ENCODE data around the gene ATP10A.

The ATP10A gene

GRCh38 chr15:25862071-25862471 lies 1.1 kb downstream of the ATP10A start:
- Histone ChIP-seq H2BK12ac (ENCODE audit: low read length) (no peak overlapping the region), H2BK120ac (ENCODE audit: insufficient read depth, low read length, poor library complexity) (no peak overlapping the region), H3K4ac (ENCODE audit: low read depth, low read length) (no peak overlapping the region), H3K4me3 (ENCODE audit: low read depth, low read length) (no peak overlapping the region), H3K23ac (ENCODE audit: low read length) (no peak overlapping the region), H2AFZ (ENCODE audit: insufficient read depth, low read length, poor library complexity) (no peak overlapping the region), H3K14ac (ENCODE audit: low read length) (no peak overlapping the region), H4K12ac (ENCODE audit: low read depth, low read length) (no peak overlapping the region), H3K27me3 (ENCODE audit: insufficient read depth, low read length) (peaks cover 33% of the 10 kb centered on the region), H2AK5ac (ENCODE audit: low read length) (no peak overlapping the region), H2BK5ac (ENCODE audit: low read depth, low read length, poor library complexity) (no peak overlapping the region), H3K79me1 (ENCODE audit: low read length) (no peaks in the 10 kb centered on the region), H3K4me2 (ENCODE audit: low read length) (peak overlapping the region; percentile 79), H4K8ac (ENCODE audit: low read depth, low read length) (no peak overlapping the region), H3K36me3 (ENCODE audit: control insufficient read depth in 1 of 2, insufficient read depth in 2 of 2, low read length in 2 of 2) (no peaks in the 10 kb centered on the region), H3K4me1 (ENCODE audit: control insufficient read depth in 1 of 2, insufficient read depth in 2 of 2, low read length in 2 of 2) (peaks cover 0 to 9% of the 10 kb centered on the region in 2 experiments), H3K79me2 (ENCODE audit: control insufficient read depth, insufficient read depth, low read length, poor library complexity) (no peaks in the 10 kb centered on the region), H3K27ac (ENCODE audit: low read depth, low read length) (no peak overlapping the region), H3K9ac (ENCODE audit: low read length) (no peak overlapping the region), H3K9me3 (ENCODE audit: insufficient read depth, low read depth, low read length) (peaks cover 3% of the 10 kb centered on the region), H3K18ac (ENCODE audit: low read length) (no peak overlapping the region), H4K91ac (ENCODE audit: low read depth, low read length) (no peak overlapping the region)
- no CpG with 5 or more reads among the region's 19 CpGs for WGBS (ENCODE audit: extremely low coverage, insufficient coverage, insufficient read length)
- DNase-seq = no peak

GRCh38 chr15:25860885-25861866 lies 2.0 kb downstream of the ATP10A start:
- H3K27ac ChIP-seq (ENCODE audit: low read depth, low read length) = no peak overlapping the region
- no peak overlapping the region for H4K12ac ChIP-seq (ENCODE audit: low read depth, low read length)
- H3K27me3 ChIP-seq (ENCODE audit: insufficient read depth, low read length) = peaks cover 33% of the 10 kb centered on the region
- no peak overlapping the region for H2BK120ac ChIP-seq (ENCODE audit: insufficient read depth, low read length, poor library complexity)
- H3K18ac ChIP-seq (ENCODE audit: low read length) = no peak overlapping the region
- no peaks in the 10 kb centered on the region for H3K79me2 ChIP-seq (ENCODE audit: control insufficient read depth, insufficient read depth, low read length, poor library complexity)
- H4K91ac ChIP-seq (ENCODE audit: low read depth, low read length) = no peak overlapping the region
- no peak overlapping the region for H4K8ac ChIP-seq (ENCODE audit: low read depth, low read length)
- WGBS (ENCODE audit: extremely low coverage, insufficient coverage, insufficient read length) = no CpG with 5 or more reads among the region's 20 CpGs
- no peak overlapping the region for H3K14ac ChIP-seq (ENCODE audit: low read length)
- H3K9me3 ChIP-seq (ENCODE audit: insufficient read depth, low read depth, low read length) = peaks cover 3% of the 10 kb centered on the region
- H2AFZ ChIP-seq (ENCODE audit: insufficient read depth, low read length, poor library complexity) = no peak overlapping the region
- H2BK5ac ChIP-seq (ENCODE audit: low read depth, low read length, poor library complexity) = no peak overlapping the region
- DNase-seq = no peak
- H2AK5ac ChIP-seq (ENCODE audit: low read length) = no peak overlapping the region
- H3K9ac ChIP-seq (ENCODE audit: low read length) = no peak overlapping the region
- no peak overlapping the region for H3K4ac ChIP-seq (ENCODE audit: low read depth, low read length)
- H3K79me1 ChIP-seq (ENCODE audit: low read length) = no peaks in the 10 kb centered on the region
- H3K36me3 ChIP-seq (ENCODE audit: control insufficient read depth in 1 of 2, insufficient read depth in 2 of 2, low read length in 2 of 2) = no peaks in the 10 kb centered on the region
- no peak overlapping the region for H2BK12ac ChIP-seq (ENCODE audit: low read length)
- no peak overlapping the region for H3K4me3 ChIP-seq (ENCODE audit: low read depth, low read length)
- H3K4me1 ChIP-seq (ENCODE audit: control insufficient read depth in 1 of 2, insufficient read depth in 2 of 2, low read length in 2 of 2) = peaks cover 0 to 9% of the 10 kb centered on the region in 2 experiments
- no peak overlapping the region for H3K4me2 ChIP-seq (ENCODE audit: low read length)
- no peak overlapping the region for H3K23ac ChIP-seq (ENCODE audit: low read length)

GRCh38 chr15:25859838-25860645 lies 3.1 kb downstream of the ATP10A start:
- Histone ChIP-seq H3K4me2 (ENCODE audit: low read length) (no peak overlapping the region), H3K4me3 (ENCODE audit: low read depth, low read length) (peak overlapping the region; percentile 16), H3K9ac (ENCODE audit: low read length) (no peak overlapping the region), H3K23ac (ENCODE audit: low read length) (no peak overlapping the region), H4K8ac (ENCODE audit: low read depth, low read length) (no peak overlapping the region), H2AFZ (ENCODE audit: insufficient read depth, low read length, poor library complexity) (no peak overlapping the region), H2AK5ac (ENCODE audit: low read length) (no peak overlapping the region), H2BK5ac (ENCODE audit: low read depth, low read length, poor library complexity) (no peak overlapping the region), H3K79me1 (ENCODE audit: low read length) (no peaks in the 10 kb centered on the region), H3K79me2 (ENCODE audit: control insufficient read depth, insufficient read depth, low read length, poor library complexity) (no peaks in the 10 kb centered on the region), H3K27ac (ENCODE audit: low read depth, low read length) (no peak overlapping the region), H3K4me1 (ENCODE audit: control insufficient read depth in 1 of 2, insufficient read depth in 2 of 2, low read length in 2 of 2) (peaks cover 0 to 9% of the 10 kb centered on the region in 2 experiments), H3K36me3 (ENCODE audit: control insufficient read depth in 1 of 2, insufficient read depth in 2 of 2, low read length in 2 of 2) (no peaks in the 10 kb centered on the region), H4K91ac (ENCODE audit: low read depth, low read length) (no peak overlapping the region), H2BK120ac (ENCODE audit: insufficient read depth, low read length, poor library complexity) (no peak overlapping the region), H3K9me3 (ENCODE audit: insufficient read depth, low read depth, low read length) (peaks cover 3% of the 10 kb centered on the region), H4K12ac (ENCODE audit: low read depth, low read length) (no peak overlapping the region), H3K27me3 (ENCODE audit: insufficient read depth, low read length) (peaks cover 33% of the 10 kb centered on the region), H3K4ac (ENCODE audit: low read depth, low read length) (no peak overlapping the region), H2BK12ac (ENCODE audit: low read length) (no peak overlapping the region), H3K18ac (ENCODE audit: low read length) (no peak overlapping the region), H3K14ac (ENCODE audit: low read length) (no peak overlapping the region)
- WGBS (ENCODE audit: extremely low coverage, insufficient coverage, insufficient read length) = no CpG with 5 or more reads among the region's 15 CpGs
- DNase-seq = no peak

GRCh38 chr15:25858952-25859760 lies 4.0 kb downstream of the ATP10A start:
- Histone ChIP-seq H4K91ac (ENCODE audit: low read depth, low read length) (no peak overlapping the region), H3K79me2 (ENCODE audit: control insufficient read depth, insufficient read depth, low read length, poor library complexity) (no peaks in the 10 kb centered on the region), H3K4me1 (ENCODE audit: control insufficient read depth in 1 of 2, insufficient read depth in 2 of 2, low read length in 2 of 2) (peaks cover 0 to 9% of the 10 kb centered on the region in 2 experiments), H2BK5ac (ENCODE audit: low read depth, low read length, poor library complexity) (no peak overlapping the region), H2AFZ (ENCODE audit: insufficient read depth, low read length, poor library complexity) (no peak overlapping the region), H3K36me3 (ENCODE audit: control insufficient read depth in 1 of 2, insufficient read depth in 2 of 2, low read length in 2 of 2) (no peaks in the 10 kb centered on the region), H3K9me3 (ENCODE audit: insufficient read depth, low read depth, low read length) (peaks cover 3% of the 10 kb centered on the region), H3K4ac (ENCODE audit: low read depth, low read length) (no peak overlapping the region), H4K8ac (ENCODE audit: low read depth, low read length) (no peak overlapping the region), H3K4me2 (ENCODE audit: low read length) (no peak overlapping the region), H3K18ac (ENCODE audit: low read length) (no peak overlapping the region), H3K27me3 (ENCODE audit: insufficient read depth, low read length) (peaks cover 31% of the 10 kb centered on the region), H3K4me3 (ENCODE audit: low read depth, low read length) (no peak overlapping the region), H3K23ac (ENCODE audit: low read length) (no peak overlapping the region), H2BK120ac (ENCODE audit: insufficient read depth, low read length, poor library complexity) (no peak overlapping the region), H3K9ac (ENCODE audit: low read length) (no peak overlapping the region), H4K12ac (ENCODE audit: low read depth, low read length) (no peak overlapping the region), H2AK5ac (ENCODE audit: low read length) (no peak overlapping the region), H3K79me1 (ENCODE audit: low read length) (no peaks in the 10 kb centered on the region), H3K14ac (ENCODE audit: low read length) (no peak overlapping the region), H3K27ac (ENCODE audit: low read depth, low read length) (no peak overlapping the region), H2BK12ac (ENCODE audit: low read length) (no peak overlapping the region)
- no CpG with 5 or more reads among the region's 13 CpGs for WGBS (ENCODE audit: extremely low coverage, insufficient coverage, insufficient read length)
- no peak for DNase-seq
